ENCODE data around the gene BMX. TPM values are rescaled to one million over a fixed set of nuclear protein-coding genes. Genes with fewer than 3 reads are reported as not detected.

BMX gene
- total RNA-seq, 1 experiment from 2014 or later, result not detected

GRCh38 chrX:15474028-15474427 is 26.6 kb upstream of the BMX start:
- H3K9me2 ChIP-seq (replicated peaks; ENCODE audit: low read length), result no peaks in the 10 kb centered on the region
- CTCF ChIA-PET, result no interaction called here
- H3K79me2 ChIP-seq (ENCODE audit: low read length), result no peaks in the 10 kb centered on the region
- H3K36me3 ChIP-seq (ENCODE audit: low read depth, low read length), result no peaks in the 10 kb centered on the region
- peaks cover 30% of the 10 kb centered on the region for H3K4me1 ChIP-seq (ENCODE audit: insufficient read depth, low read length)
- ATAC-seq, result no peak
- no peaks in the 10 kb centered on the region for H4K20me1 ChIP-seq (ENCODE audit: low read length)
- H3K9ac ChIP-seq (ENCODE audit: low read length), result peak overlapping the region; percentile 77
- no peak overlapping the region for H3K4me3 ChIP-seq (ENCODE audit: low read length)
- TF ChIP-seq EZH2phosphoT487 (IDR thresholded peaks at IDR 0.05; ENCODE audit: borderline replicate concordance, low read length) (no peak), EZH2 (IDR thresholded peaks at IDR 0.05; ENCODE audit: low read length, unreplicated experiment) (no peak), CTCF (conservative IDR thresholded peaks at IDR 0.05; ENCODE audit: low read depth, low read length) (no peak)
- no TSS peak for BruUV-seq (replicated peaks)
- POLR2A ChIA-PET (ENCODE audit: unreplicated experiment), result no interaction called here
- H3K9me3 ChIP-seq (ENCODE audit: low read length), result no peaks in the 10 kb centered on the region
- DNase-seq, result no peak
- no peaks in the 10 kb centered on the region for H3F3A ChIP-seq (ENCODE audit: low read length, unreplicated experiment)
- H3K27ac ChIP-seq (ENCODE audit: low read length), result peak overlapping the region; percentile 96
- H3K27me3 ChIP-seq (ENCODE audit: low read length), result no peaks in the 10 kb centered on the region
- intact Hi-C loops (cut with micrococcal nuclease), result no loop called here
- no peak overlapping the region for H3K4me2 ChIP-seq (ENCODE audit: low read length)
- H2AFZ ChIP-seq (ENCODE audit: low read length), result no peak overlapping the region

- BruUV-seq (replicated peaks), result no TSS peak
- POLR2A ChIA-PET (ENCODE audit: unreplicated experiment), result interaction anchor here (0.6 to 0.7 kb wide), 4 partner anchors 14 to 200 kb away, joined by 3 to 4 read pairs (median 4); partner anchors contain the start of gene PIR
- H3K9me3 ChIP-seq (ENCODE audit: low read length), result no peaks in the 10 kb centered on the region
- no peaks in the 10 kb centered on the region for H3K9me2 ChIP-seq (replicated peaks; ENCODE audit: low read length)
- CTCF ChIA-PET, result interaction anchor here (1.2 kb wide), 1 partner anchor 18 kb away, joined by 8 read pairs; the partner anchor contains the start of gene PIR
- TF ChIP-seq EZH2phosphoT487 (IDR thresholded peaks at IDR 0.05; ENCODE audit: borderline replicate concordance, low read length) (no peak), EZH2 (IDR thresholded peaks at IDR 0.05; ENCODE audit: low read length, unreplicated experiment) (no peak), CTCF (conservative IDR thresholded peaks at IDR 0.05; ENCODE audit: low read depth, low read length) (no peak)
- H3K4me3 ChIP-seq (ENCODE audit: low read length), result 0 out of 2 replicates have a peak overlapping the region, but pooled peaks have one; percentile 19
- no peaks in the 10 kb centered on the region for H3K27me3 ChIP-seq (ENCODE audit: low read length)
- H3K4me2 ChIP-seq (ENCODE audit: low read length), result peak overlapping the region; percentile 68
- ATAC-seq, result peak; percentile 82
- peaks cover 30% of the 10 kb centered on the region for H3K4me1 ChIP-seq (ENCODE audit: insufficient read depth, low read length)
- H4K20me1 ChIP-seq (ENCODE audit: low read length), result no peaks in the 10 kb centered on the region
- no peaks in the 10 kb centered on the region for H3F3A ChIP-seq (ENCODE audit: low read length, unreplicated experiment)
- intact Hi-C loops (cut with micrococcal nuclease), result no loop called here
- 0 out of 2 replicates have a peak overlapping the region, but pooled peaks have one; percentile 46 for H2AFZ ChIP-seq (ENCODE audit: low read length)
- H3K79me2 ChIP-seq (ENCODE audit: low read length), result no peaks in the 10 kb centered on the region
- no peaks in the 10 kb centered on the region for H3K36me3 ChIP-seq (ENCODE audit: low read depth, low read length)
- H3K27ac ChIP-seq (ENCODE audit: low read length), result peak overlapping the region; percentile 96
- H3K9ac ChIP-seq (ENCODE audit: low read length), result peak overlapping the region; percentile 77
- DNase-seq, result peak; percentile 70
These were observed 25.6 kb upstream of the BMX start for GRCh38 chrX:15475021-15475420.

GRCh38 chrX:15475486-15475885 is 25.1 kb upstream of the BMX start:
- H2AFZ ChIP-seq (ENCODE audit: low read length), result 0 out of 2 replicates have a peak overlapping the region, but pooled peaks have one; percentile 46
- H3K36me3 ChIP-seq (ENCODE audit: low read depth, low read length), result 0 out of 2 replicates have a peak, but pooled peaks cover 2% of the 10 kb centered on the region
- ATAC-seq, result no peak
- peak overlapping the region; percentile 77 for H3K9ac ChIP-seq (ENCODE audit: low read length)
- 0 out of 2 replicates have a peak overlapping the region, but pooled peaks have one; percentile 19 for H3K4me3 ChIP-seq (ENCODE audit: low read length)
- POLR2A ChIA-PET (ENCODE audit: unreplicated experiment), result interaction anchor here (0.6 kb wide), 1 partner anchor 69 kb away, joined by 3 read pairs; no protein-coding TSS in a partner anchor
- intact Hi-C loops (cut with micrococcal nuclease), result no loop called here
- TF ChIP-seq EZH2 (IDR thresholded peaks at IDR 0.05; ENCODE audit: low read length, unreplicated experiment) (no peak), EZH2phosphoT487 (IDR thresholded peaks at IDR 0.05; ENCODE audit: borderline replicate concordance, low read length) (no peak), CTCF (conservative IDR thresholded peaks at IDR 0.05; ENCODE audit: low read depth, low read length) (no peak)
- no peaks in the 10 kb centered on the region for H3K9me2 ChIP-seq (replicated peaks; ENCODE audit: low read length)
- H4K20me1 ChIP-seq (ENCODE audit: low read length), result no peaks in the 10 kb centered on the region
- CTCF ChIA-PET, result interaction anchor here (1.2 kb wide), 1 partner anchor 18 kb away, joined by 8 read pairs; the partner anchor contains the start of gene PIR
- H3K27me3 ChIP-seq (ENCODE audit: low read length), result no peaks in the 10 kb centered on the region
- H3K4me2 ChIP-seq (ENCODE audit: low read length), result peak overlapping the region; percentile 68
- H3K4me1 ChIP-seq (ENCODE audit: insufficient read depth, low read length), result peaks cover 30% of the 10 kb centered on the region
- peak overlapping the region; percentile 96 for H3K27ac ChIP-seq (ENCODE audit: low read length)
- no peaks in the 10 kb centered on the region for H3K79me2 ChIP-seq (ENCODE audit: low read length)
- DNase-seq, result no peak
- no peaks in the 10 kb centered on the region for H3F3A ChIP-seq (ENCODE audit: low read length, unreplicated experiment)
- TSS peak; percentile 92 for BruUV-seq (replicated peaks)
- H3K9me3 ChIP-seq (ENCODE audit: low read length), result no peaks in the 10 kb centered on the region

Measured in PC-3 (cell line).